ENCODE measurements around the gene LRRC4B. TPM values are rescaled to one million over a fixed set of nuclear protein-coding genes. Genes with fewer than 3 reads are reported as not detected.

The LRRC4B gene
- total RNA-seq, 1 experiment from 2014 or later: 3.5 TPM

DNA sequence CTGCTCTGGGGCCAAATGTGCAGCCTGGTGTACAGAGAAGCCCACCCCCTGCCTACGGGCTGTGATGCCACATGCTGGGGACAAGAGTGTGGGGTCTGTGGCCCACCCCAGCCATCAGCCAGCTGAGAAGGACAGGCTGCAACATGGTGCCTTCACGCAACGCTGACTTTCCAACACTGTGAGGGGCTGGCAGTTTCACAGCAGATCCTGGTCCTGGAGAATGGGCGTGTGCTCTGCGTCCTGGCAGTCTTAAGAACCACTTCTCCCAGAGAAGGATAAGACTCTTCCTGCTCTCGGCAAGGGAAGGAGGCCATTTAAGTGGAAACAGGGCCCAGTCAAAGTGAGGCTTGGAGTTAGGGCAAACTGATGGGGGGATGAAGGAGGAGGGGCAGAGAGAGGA, 4.6 kb downstream of the LRRC4B start:
- no peak overlapping the region for H3K4me3 ChIP-seq (ENCODE audit: insufficient read depth, low read depth, low read length)
- peaks cover 45% of the 10 kb centered on the region for H3K27me3 ChIP-seq (ENCODE audit: control insufficient read depth, insufficient read depth, low read length)
- DNase-seq: peak; percentile 41
- no peaks in the 10 kb centered on the region for H3K36me3 ChIP-seq (replicated peaks; ENCODE audit: control insufficient read depth, insufficient read depth, low read length)

GRCh38 chr19:50562996-50563395, 5.2 kb downstream of the LRRC4B start:
- Histone ChIP-seq H3K36me3 (replicated peaks; ENCODE audit: control insufficient read depth, insufficient read depth, low read length) (no peaks in the 10 kb centered on the region), H3K4me3 (ENCODE audit: insufficient read depth, low read depth, low read length) (no peak overlapping the region), H3K27me3 (ENCODE audit: control insufficient read depth, insufficient read depth, low read length) (peaks cover 45% of the 10 kb centered on the region)
- peak; percentile 41 for DNase-seq

GRCh38 chr19:50562329-50562728, 5.9 kb downstream of the LRRC4B start:
- Histone ChIP-seq H3K4me3 (ENCODE audit: insufficient read depth, low read depth, low read length) (no peak overlapping the region), H3K27me3 (ENCODE audit: control insufficient read depth, insufficient read depth, low read length) (peaks cover 46% of the 10 kb centered on the region), H3K36me3 (replicated peaks; ENCODE audit: control insufficient read depth, insufficient read depth, low read length) (no peaks in the 10 kb centered on the region)
- peak; percentile 69 for DNase-seq

DNA sequence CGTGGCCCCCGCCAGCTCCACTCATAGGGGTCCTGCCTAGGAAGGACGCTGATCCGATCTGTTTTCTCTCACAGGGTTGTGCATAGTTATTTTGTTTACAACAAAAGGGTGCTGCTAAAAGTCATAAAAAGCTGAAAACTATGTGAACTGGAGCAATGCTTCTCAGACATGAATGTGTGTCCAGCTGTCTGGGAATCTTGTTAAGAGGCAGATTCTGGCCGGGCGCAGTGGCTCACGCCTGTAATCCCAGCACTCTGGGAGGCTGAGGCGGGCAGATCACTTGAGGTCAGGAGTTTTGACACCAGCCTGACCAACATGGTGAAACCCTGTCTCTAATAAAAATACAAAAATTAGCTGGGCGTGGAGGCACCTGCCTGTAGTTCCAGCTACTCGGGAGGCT, 8.6 kb downstream of the LRRC4B start:
- peaks cover 35% of the 10 kb centered on the region for H3K27me3 ChIP-seq (ENCODE audit: control insufficient read depth, insufficient read depth, low read length)
- no peaks in the 10 kb centered on the region for H3K36me3 ChIP-seq (replicated peaks; ENCODE audit: control insufficient read depth, insufficient read depth, low read length)
- no peak overlapping the region for H3K4me3 ChIP-seq (ENCODE audit: insufficient read depth, low read depth, low read length)
- DNase-seq: no peak

- Histone ChIP-seq H3K27me3 (ENCODE audit: control insufficient read depth, insufficient read depth, low read length) (peaks cover 30% of the 10 kb centered on the region), H3K36me3 (replicated peaks; ENCODE audit: control insufficient read depth, insufficient read depth, low read length) (no peaks in the 10 kb centered on the region), H3K4me3 (ENCODE audit: insufficient read depth, low read depth, low read length) (no peak overlapping the region)
- DNase-seq: no peak
Measured at GRCh38 chr19:50558449-50558848, 9.8 kb downstream of the LRRC4B start.

DNA sequence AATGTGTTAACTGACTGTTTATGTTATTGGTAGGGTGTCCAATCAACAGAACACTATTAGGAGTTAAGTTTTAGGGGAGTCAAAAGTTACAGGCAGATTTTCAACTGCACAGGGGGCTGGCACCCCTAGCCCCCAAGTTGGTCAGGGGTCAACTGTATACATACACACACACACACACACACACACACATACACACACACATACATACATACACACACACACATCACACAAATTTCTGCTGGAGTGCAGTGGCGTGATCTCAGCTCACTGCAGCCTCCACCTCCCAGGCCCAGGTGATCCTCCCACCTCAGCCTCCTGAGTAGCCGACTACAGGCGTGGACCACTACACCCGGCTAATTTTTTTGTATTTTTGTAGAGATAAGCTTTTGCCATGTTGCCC, 10.2 kb downstream of the LRRC4B start:
- no peak overlapping the region for H3K4me3 ChIP-seq (ENCODE audit: insufficient read depth, low read depth, low read length)
- no peak for DNase-seq
- H3K27me3 ChIP-seq (ENCODE audit: control insufficient read depth, insufficient read depth, low read length): peaks cover 29% of the 10 kb centered on the region
- no peaks in the 10 kb centered on the region for H3K36me3 ChIP-seq (replicated peaks; ENCODE audit: control insufficient read depth, insufficient read depth, low read length)

DNA sequence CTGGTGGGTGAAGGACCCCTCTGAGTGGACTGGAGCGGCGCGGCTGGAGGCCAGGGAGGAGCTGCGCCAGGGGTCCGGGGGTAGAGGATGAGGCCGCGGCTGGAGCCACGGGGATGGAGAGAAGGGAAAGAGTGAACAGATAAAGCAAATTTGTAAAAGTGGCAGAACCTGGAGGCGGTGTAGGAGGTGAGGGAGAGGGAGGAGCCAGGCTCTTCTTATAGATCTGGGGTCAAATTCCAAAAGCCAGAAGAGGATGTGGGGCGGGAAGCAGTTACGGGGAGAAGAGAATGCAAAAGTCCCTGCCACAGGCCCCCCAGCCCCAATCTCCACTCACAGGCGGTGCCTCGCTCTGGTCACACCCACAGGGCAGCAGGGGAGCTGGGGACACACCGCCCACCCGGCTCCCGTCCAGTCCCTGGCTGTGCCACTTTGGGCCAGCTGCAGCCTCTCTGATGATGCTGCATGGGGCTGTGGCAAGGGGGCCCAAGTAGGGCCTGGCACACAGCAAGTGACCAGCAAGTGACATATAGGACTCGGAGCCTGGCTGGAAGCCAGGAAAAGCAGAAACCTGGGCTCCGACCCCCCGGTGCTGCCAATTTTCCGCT, 11.1 kb downstream of the LRRC4B start:
- Histone ChIP-seq H3K4me3 (ENCODE audit: insufficient read depth, low read depth, low read length) (peak overlapping the region; percentile 61), H3K27me3 (ENCODE audit: control insufficient read depth, insufficient read depth, low read length) (peaks cover 37% of the 10 kb centered on the region)
- peak; percentile 84 for DNase-seq

DNA sequence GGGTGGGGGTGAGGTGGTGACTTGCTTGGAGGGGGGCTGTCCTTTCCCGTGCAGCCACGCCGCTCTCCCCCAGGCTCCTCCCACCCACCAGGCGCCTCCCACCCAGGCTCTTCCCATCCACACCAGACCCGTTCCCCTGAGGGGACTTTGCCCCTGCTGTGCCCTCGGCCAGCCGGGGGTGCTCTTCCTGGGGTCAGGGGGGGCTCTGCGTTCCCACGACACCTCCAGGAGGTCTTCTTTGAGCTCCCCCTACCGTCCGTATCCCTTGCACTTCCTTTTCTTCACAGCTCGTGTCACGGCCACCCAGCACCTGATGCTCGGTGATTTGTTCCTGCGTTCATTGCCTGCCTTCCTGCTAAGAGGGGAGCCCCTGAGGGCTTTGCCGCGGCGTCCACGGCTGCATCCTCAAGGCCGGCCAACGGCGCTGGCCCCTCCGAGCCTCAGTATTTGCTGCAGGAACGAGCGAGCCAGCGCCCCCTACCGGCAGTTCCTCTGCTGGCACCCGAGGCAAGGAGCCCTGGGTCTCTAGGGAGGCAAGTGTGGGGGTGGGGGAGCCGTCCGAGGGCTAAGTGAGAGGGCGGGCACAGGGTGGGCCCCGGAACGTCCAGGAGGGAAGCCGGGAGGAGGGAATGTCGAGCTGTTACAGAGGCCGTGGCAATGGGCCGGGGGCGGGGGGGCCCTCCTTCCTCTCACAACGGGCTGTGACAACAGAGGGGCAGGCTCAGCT, 11.8 kb downstream of the LRRC4B start:
- peak overlapping the region; percentile 61 for H3K4me3 ChIP-seq (ENCODE audit: insufficient read depth, low read depth, low read length)
- no peaks in the 10 kb centered on the region for H3K36me3 ChIP-seq (replicated peaks; ENCODE audit: control insufficient read depth, insufficient read depth, low read length)
- peaks cover 44% of the 10 kb centered on the region for H3K27me3 ChIP-seq (ENCODE audit: control insufficient read depth, insufficient read depth, low read length)
- peak; percentile 98 for DNase-seq

More for the DNA sequence above, 11.1 kb downstream of the LRRC4B start:
- H3K36me3 ChIP-seq (replicated peaks; ENCODE audit: control insufficient read depth, insufficient read depth, low read length): no peaks in the 10 kb centered on the region

DNA sequence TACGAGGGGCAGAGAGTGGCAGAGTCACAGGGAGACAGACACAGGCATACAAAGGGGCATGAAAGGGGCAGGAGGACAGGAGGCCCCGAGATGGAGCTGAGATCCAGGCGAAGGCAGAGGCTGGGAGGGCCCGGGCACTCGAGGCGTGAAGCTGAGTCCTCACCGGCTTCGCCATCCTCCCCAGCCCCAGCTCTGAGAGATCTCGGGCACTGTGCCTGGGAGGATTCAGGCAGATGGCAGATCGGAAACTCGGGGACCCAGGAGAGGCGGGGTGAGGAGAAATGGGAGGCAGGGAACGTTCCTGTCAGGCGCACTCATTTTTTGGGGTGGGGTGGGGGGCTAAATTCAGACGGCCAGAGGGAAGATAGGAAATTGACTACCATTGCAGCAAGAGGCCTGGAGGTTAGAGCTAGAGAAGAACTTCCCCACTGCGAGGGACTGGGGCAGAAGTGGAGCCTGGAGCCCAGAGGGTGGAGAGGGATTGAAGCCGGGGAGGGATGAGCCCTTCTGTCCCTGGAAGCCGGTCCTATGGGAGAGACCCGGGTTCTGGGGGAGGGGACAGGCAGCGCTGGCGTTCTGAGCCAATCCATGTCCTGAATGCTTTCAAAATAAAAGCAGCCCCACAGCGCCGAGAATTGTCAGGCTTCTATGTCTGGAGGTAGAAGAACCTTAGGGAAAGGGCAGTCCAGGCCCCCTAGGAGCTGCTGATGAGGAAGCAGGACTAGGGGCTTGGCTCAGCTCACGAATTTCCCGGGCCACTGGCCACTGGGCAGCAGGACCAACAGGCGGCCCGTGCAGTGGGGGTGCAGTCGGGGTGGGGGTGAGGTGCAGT, 12.6 kb downstream of the LRRC4B start:
- Histone ChIP-seq H3K27me3 (ENCODE audit: control insufficient read depth, insufficient read depth, low read length) (peaks cover 51% of the 10 kb centered on the region), H3K36me3 (replicated peaks; ENCODE audit: control insufficient read depth, insufficient read depth, low read length) (no peaks in the 10 kb centered on the region), H3K4me3 (ENCODE audit: insufficient read depth, low read depth, low read length) (peak overlapping the region; percentile 61)
- DNase-seq: peak; percentile 89

- Histone ChIP-seq H3K36me3 (replicated peaks; ENCODE audit: control insufficient read depth, insufficient read depth, low read length) (no peaks in the 10 kb centered on the region), H3K4me3 (ENCODE audit: insufficient read depth, low read depth, low read length) (no peak overlapping the region), H3K27me3 (ENCODE audit: control insufficient read depth, insufficient read depth, low read length) (peaks cover 57% of the 10 kb centered on the region)
- no peak for DNase-seq
Measured at GRCh38 chr19:50555033-50555432, 13.2 kb downstream of the LRRC4B start.

- H3K27me3 ChIP-seq (ENCODE audit: control insufficient read depth, insufficient read depth, low read length): peaks cover 65% of the 10 kb centered on the region
- no peak overlapping the region for H3K4me3 ChIP-seq (ENCODE audit: insufficient read depth, low read depth, low read length)
- no peak for DNase-seq
- H3K36me3 ChIP-seq (replicated peaks; ENCODE audit: control insufficient read depth, insufficient read depth, low read length): no peaks in the 10 kb centered on the region
Measured at GRCh38 chr19:50554212-50554611, 14.0 kb downstream of the LRRC4B start.

DNA sequence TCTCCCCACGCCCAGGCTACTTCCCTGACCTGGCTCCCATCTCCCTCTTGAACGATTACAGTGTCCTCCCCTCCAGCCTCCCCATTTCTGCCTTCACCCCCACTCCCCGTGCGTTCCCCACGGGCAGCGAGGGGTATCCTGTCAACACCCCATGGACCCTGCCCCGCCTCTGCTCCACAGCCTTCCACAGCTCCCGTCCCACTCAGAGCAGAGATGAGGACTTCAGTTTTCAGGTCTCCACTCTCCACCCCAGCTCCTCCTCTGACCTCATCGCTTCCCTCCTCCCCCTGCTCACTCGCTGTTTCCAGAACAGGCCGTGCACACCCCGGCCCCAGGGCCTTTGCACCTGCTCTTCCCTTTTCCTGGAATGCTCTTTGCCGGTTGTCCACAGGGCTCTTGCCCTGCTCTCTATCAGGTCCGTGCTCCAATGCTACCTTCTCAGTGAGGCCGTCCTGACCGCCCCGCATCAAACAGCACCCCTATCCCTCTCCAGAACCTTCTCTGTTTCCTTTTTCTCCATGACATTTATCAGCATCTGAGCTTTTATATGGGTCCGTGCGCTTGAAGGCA, 15.0 kb downstream of the LRRC4B start:
- no peak overlapping the region for H3K4me3 ChIP-seq (ENCODE audit: insufficient read depth, low read depth, low read length)
- H3K36me3 ChIP-seq (replicated peaks; ENCODE audit: control insufficient read depth, insufficient read depth, low read length): no peaks in the 10 kb centered on the region
- H3K27me3 ChIP-seq (ENCODE audit: control insufficient read depth, insufficient read depth, low read length): peaks cover 63% of the 10 kb centered on the region
- DNase-seq: no peak

DNA sequence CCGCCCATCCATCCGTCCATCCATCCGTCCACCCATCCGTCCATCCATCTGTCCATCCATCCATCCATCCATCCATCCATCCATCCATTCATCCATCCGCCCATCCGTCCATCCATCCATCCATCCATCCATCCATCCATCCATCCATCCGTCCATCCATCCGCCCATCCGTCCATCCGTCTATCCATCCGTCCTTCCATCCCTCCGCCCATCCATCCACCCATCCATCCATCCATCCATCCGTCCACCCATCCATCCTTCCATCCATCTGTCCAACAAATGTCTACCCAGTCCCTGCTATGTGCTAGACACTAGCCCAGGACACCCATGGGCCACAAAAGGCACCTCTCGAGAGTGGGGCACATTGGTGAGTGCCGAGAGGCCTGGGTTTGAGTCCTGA, 15.7 kb downstream of the LRRC4B start:
- no peak for DNase-seq
- Histone ChIP-seq H3K4me3 (ENCODE audit: insufficient read depth, low read depth, low read length) (no peak overlapping the region), H3K27me3 (ENCODE audit: control insufficient read depth, insufficient read depth, low read length) (peaks cover 62% of the 10 kb centered on the region), H3K36me3 (replicated peaks; ENCODE audit: control insufficient read depth, insufficient read depth, low read length) (no peaks in the 10 kb centered on the region)

DNA sequence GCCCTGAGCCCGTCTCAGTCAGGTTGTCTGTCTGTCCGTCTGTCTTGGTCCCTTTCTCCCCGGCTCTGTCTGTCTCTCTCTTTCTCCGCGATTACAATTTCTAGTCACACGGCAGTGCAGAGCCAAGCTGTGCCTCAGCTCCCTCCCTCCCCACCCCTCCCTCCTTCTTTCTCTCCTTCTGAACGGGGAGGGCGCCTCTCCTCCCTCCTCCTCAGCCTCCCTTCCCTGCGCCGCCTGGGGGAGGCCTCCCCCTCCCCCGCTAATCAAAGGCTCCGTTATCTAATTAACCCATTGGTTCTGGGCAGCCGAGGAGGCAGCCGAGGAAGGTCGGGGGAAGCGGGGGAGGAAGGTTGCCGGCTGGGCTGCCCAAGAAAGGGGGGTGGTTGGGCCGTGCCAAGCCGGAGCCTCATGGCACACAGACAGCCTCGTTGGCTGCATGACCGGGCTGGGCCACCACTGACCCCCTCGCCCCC, 16.5 kb downstream of the LRRC4B start:
- no peaks in the 10 kb centered on the region for H3K36me3 ChIP-seq (replicated peaks; ENCODE audit: control insufficient read depth, insufficient read depth, low read length)
- H3K27me3 ChIP-seq (ENCODE audit: control insufficient read depth, insufficient read depth, low read length): peaks cover 57% of the 10 kb centered on the region
- peak overlapping the region; percentile 45 for H3K4me3 ChIP-seq (ENCODE audit: insufficient read depth, low read depth, low read length)
- DNase-seq: peak; percentile 90

Measured in H7 (cell line).